ENCODE data around the gene FAM217B. TPM values are rescaled to one million over a fixed set of nuclear protein-coding genes. Genes with fewer than 3 reads are reported as not detected.

FAM217B gene
- total RNA-seq, 4 donors from 2014 or later, result 9.0 to 34.3 (median 12.3) TPM

DNA sequence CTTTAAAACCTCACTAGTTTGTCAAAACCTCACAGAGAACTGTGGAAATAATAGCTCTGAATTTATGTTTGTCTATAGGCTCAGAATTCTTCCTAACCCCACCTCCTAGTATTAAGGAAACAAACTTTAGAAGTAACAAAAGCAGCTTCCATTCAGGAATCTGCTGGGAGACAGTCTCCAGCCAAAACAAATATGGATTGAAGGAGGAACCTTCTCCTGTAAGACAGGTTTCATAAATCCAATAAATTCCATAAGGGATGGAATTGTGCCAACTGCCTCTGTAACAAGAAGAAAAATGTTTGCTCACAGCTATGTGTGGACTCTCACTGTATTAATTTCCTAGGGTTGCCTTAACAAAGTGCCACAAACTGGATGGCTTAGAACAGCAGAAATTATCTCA, 14.3 kb upstream of the FAM217B start:
- Histone ChIP-seq H3K27ac (no peak overlapping the region), H3K36me3 (no peaks in the 10 kb centered on the region), H3K4me3 (no peak overlapping the region), H3K4me1 (no peaks in the 10 kb centered on the region), H3K9me3 (no peaks in the 10 kb centered on the region), H3K27me3 (no peaks in the 10 kb centered on the region)
- TF ChIP-seq, protein P1, sequence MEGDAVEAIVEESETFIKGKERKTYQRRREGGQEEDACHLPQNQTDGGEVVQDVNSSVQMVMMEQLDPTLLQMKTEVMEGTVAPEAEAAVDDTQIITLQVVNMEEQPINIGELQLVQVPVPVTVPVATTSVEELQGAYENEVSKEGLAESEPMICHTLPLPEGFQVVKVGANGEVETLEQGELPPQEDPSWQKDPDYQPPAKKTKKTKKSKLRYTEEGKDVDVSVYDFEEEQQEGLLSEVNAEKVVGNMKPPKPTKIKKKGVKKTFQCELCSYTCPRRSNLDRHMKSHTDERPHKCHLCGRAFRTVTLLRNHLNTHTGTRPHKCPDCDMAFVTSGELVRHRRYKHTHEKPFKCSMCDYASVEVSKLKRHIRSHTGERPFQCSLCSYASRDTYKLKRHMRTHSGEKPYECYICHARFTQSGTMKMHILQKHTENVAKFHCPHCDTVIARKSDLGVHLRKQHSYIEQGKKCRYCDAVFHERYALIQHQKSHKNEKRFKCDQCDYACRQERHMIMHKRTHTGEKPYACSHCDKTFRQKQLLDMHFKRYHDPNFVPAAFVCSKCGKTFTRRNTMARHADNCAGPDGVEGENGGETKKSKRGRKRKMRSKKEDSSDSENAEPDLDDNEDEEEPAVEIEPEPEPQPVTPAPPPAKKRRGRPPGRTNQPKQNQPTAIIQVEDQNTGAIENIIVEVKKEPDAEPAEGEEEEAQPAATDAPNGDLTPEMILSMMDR (IDR thresholded peaks at IDR 0.05), result no peak
- TF ChIP-seq EP300 (IDR thresholded peaks at IDR 0.05) (no peak), POLR2A (IDR thresholded peaks at IDR 0.05) (no peak)
- no peak for DNase-seq (ENCODE audit: low spot score in 2 of 2)

DNA sequence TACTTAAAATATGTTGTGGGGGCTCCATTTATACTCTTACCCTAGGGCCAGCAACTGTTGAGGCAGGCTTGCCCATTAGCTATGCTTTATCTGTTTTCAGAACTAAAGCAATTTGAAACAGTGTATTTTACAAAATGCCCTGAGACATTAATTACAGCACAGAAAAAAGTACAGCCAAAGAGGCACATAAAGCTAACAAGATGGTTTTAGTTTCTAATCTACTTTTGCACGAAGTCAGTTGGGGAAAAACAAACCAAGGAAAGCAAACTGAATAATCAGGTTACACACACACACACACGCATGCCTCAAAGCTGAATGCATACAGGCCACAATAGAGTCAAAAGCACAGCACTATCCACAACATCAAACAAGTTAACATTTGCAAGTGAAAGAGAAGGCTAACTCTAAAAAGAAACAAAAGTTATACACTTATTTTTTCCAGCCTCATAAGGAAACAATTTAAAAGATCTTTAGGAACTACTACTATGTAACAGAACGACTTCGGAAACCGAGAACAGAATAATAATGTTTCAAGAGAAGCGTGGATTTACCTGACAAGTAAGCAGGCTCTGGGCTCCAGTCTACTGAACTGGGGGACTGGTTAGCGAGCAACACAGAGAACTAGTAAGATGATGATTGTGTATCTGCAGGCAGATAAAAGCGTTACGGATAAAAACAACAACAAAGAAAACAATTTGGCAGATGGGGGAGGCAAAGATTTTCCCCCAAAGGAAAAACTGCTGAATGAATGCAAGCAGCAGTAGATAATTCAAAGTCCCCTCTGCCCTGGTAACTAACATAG, 8.5 kb upstream of the FAM217B start:
- H3K36me3 ChIP-seq, result no peaks in the 10 kb centered on the region
- no peak for DNase-seq (ENCODE audit: low spot score in 2 of 2)
- no peaks in the 10 kb centered on the region for H3K27me3 ChIP-seq
- no peak overlapping the region for H3K4me3 ChIP-seq
- 81% methylated on average over 9 of the region's 9 CpGs for WGBS, 2 donors
- H3K27ac ChIP-seq, result no peak overlapping the region
- no peaks in the 10 kb centered on the region for H3K9me3 ChIP-seq
- peaks cover 0 to 27% (median 2%) of the 10 kb centered on the region in 4 donors for H3K4me1 ChIP-seq
- TF ChIP-seq POLR2A (IDR thresholded peaks at IDR 0.05) (no peak), EP300 (IDR thresholded peaks at IDR 0.05) (no peak)
- TF ChIP-seq, protein P1 (IDR thresholded peaks at IDR 0.05), result no peak

DNA sequence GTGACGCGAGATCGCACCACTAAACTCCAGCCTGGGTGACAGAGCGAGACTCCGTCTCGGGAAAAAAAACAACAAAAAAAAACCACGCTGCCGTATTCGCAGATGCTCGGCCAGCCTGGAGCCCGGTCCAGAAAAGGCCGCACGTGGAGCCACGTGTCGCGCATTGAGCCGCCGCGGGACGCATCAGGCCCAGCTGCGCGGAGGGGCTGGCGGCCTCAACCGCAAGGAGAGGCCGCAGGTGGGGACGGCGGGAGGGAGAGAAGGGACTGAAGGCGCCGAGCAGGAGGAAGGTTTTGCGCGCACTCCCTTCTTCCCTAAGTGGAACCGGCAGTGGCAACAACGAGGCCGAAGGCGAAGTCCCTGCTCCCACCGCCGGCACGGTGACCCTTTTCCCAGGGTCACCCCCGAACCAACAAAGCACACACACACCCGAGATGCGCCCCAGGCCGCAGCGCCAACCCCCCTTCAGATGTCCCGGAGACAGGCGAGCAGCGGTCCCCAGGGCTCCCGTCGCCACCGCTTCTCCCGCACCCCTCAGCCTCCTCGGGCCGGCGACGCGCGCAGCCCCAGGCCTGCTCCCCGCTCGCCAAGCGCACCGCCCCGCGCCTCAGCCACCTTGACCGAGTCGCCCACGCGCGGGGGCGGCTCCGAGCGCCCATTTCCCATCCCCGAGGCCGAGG, 7.4 kb upstream of the FAM217B start:
- peak overlapping the region in 3 of 4 donors; percentile 75 to 81 (median 75) for H3K4me3 ChIP-seq
- WGBS, 2 donors, result 88 to 89% methylated on average over 72 of the region's 72 CpGs
- TF ChIP-seq POLR2A (IDR thresholded peaks at IDR 0.05), result no peak
- no peak for DNase-seq (ENCODE audit: low spot score in 2 of 2)
- peak overlapping the region in 1 of 4 donors; percentile 85 for H3K27ac ChIP-seq
- H3K27me3 ChIP-seq, result no peaks in the 10 kb centered on the region
- H3K4me1 ChIP-seq, result peaks cover 0 to 37% (median 5%) of the 10 kb centered on the region in 4 donors
- H3K36me3 ChIP-seq, result no peaks in the 10 kb centered on the region
- no peaks in the 10 kb centered on the region for H3K9me3 ChIP-seq

DNA sequence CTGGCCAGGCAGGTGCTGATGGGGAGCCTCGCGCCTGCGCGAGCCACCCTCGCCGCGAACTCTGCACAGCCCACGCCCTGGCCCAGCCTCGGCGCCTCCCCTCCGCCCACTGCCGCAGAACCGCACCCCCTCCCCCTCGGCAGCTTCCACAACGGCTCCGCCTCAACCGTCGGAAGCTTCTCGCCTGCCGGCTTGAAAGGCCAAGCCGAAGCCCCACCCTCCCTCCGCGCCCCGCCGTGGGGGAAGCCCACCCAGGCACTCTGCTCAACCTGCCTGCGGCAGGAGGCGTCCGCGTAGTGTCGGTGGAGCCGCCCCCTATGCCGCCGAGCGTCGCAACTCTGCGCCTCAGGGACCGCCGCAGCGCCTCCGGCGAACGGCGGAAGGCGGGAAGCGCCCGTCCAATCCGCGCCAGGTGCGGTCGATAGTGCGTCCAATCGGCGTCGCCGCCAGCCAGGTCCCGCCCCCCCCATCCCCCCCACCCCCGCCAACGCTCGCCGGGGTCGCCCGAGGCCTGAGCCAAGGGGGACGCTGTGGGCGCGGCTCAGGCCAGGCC, 6.8 kb upstream of the FAM217B start, which contains the start of gene SYCP2:
SYCP2 (minus strand) TSS at position 342 of the 553 bp plus-strand sequence. CDS start 11,224 bp downstream, outside the sequence.
- no peaks in the 10 kb centered on the region for H3K27me3 ChIP-seq
- no peak for DNase-seq (ENCODE audit: low spot score in 2 of 2)
- TF ChIP-seq, protein P1 (IDR thresholded peaks at IDR 0.05), result no peak
- TF ChIP-seq EP300 (IDR thresholded peaks at IDR 0.05) (no peak), POLR2A (IDR thresholded peaks at IDR 0.05) (no peak)
- peak within 1 kb of the TSS; percentile 75 to 87 (median 78) for H3K4me3 ChIP-seq
- no peaks in the 10 kb centered on the region for H3K36me3 ChIP-seq
- H3K27ac ChIP-seq, result peak within 1 kb of the TSS; percentile 80 to 93 (median 88)
- H3K4me1 ChIP-seq, result peaks cover 0 to 43% (median 11%) of the 10 kb centered on the region in 4 donors
- H3K9me3 ChIP-seq, result no peaks in the 10 kb centered on the region
- 59 to 60% methylated on average over 19 to 34 of the region's 65 CpGs for WGBS, 2 donors

DNA sequence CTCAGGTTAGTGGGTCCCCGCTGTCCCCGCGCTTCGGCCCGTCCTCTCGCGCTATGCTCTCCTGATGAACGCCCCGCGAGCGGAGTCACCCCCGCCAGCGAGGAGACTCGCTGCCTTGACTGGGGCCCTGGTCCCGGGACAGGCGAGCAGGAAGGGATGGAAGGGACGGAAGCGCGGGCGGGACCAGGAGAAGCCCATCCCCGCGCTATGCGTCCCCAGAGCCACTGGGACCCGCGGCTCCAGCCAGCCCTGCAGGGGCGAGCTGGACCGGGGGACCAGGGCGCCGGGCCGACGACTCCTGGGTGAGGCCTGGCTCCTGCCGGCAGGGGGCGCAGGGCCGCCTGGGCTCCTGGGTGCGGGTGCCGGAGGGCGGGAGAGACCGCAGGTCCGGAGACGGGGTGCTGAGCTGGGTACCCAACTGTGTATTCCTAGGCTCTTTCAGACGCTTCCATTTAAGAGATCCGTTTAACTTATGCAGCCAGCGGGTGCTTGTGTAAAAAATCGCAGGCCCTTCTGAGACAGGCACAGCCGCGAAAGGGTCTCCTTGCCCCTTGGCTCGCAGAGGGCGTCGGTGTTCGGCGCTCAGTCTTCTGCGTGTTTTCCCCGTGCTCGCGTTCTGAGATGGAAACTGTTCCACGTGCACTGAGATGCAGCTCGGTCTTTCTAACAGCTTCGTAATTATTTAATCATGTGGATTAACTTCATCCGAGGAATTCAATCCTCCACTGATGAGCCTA, 6.2 kb upstream of the FAM217B start:
- Histone ChIP-seq H3K27me3 (no peaks in the 10 kb centered on the region), H3K4me3 (peak overlapping the region; percentile 75 to 87 (median 78)), H3K27ac (peak overlapping the region; percentile 80 to 93 (median 88)), H3K9me3 (no peaks in the 10 kb centered on the region), H3K4me1 (peaks cover 0 to 50% (median 18%) of the 10 kb centered on the region in 4 donors), H3K36me3 (no peaks in the 10 kb centered on the region)
- 4 to 6% methylated on average over 16 to 45 of the region's 59 CpGs for WGBS, 2 donors
- peak; percentile 62 to 66 for DNase-seq (ENCODE audit: low spot score in 2 of 2)
- TF ChIP-seq EP300 (IDR thresholded peaks at IDR 0.05) (peak in 1 of 2 donors; percentile 14), POLR2A (IDR thresholded peaks at IDR 0.05) (peak in 1 of 2 donors; percentile 17)
- TF ChIP-seq, protein P1 (IDR thresholded peaks at IDR 0.05), result peak; percentile 95 to 98 (median 97)
